ENCODE results near the gene MAGIX.
A peak's percentile ranks its signal among the peaks of the same experiment; 100 is the strongest.
"Not testable (repeated sequence)": the region's sequence is repeated elsewhere in the genome, so short reads cannot be mapped to it uniquely, and the experiment has no call there.

Gene MAGIX

GRCh38 chrX:49147936-49148335 lies 14.6 kb upstream of the MAGIX start:
- DNase-seq (ENCODE audit: low read depth), result no peak
- no peak for TF ChIP-seq CTCF (IDR thresholded peaks at IDR 0.05; ENCODE audit: insufficient read depth, low read depth, low read length, missing control alignments)
- H3K4me3 ChIP-seq (ENCODE audit: low read depth, low read length), result no peak overlapping the region

- not testable (repeated sequence) for DNase-seq (ENCODE audit: low read depth)
These were observed 14.0 kb upstream of the MAGIX start for GRCh38 chrX:49148390-49149100.

GRCh38 chrX:49149291-49149690 lies 13.3 kb upstream of the MAGIX start:
- not testable (repeated sequence) for H3K4me3 ChIP-seq (ENCODE audit: low read depth, low read length); DNase-seq (ENCODE audit: low read depth)

More at GRCh38 chrX:49148390-49149100, 14.0 kb upstream of the MAGIX start:
- H3K4me3 ChIP-seq (ENCODE audit: low read depth, low read length), result not testable (repeated sequence)

GRCh38 chrX:49153467-49153866 lies 9.1 kb upstream of the MAGIX start:
- H3K4me3 ChIP-seq (ENCODE audit: low read depth, low read length), result no peak overlapping the region
- no peak for TF ChIP-seq CTCF (IDR thresholded peaks at IDR 0.05; ENCODE audit: insufficient read depth, low read depth, low read length, missing control alignments)
- DNase-seq (ENCODE audit: low read depth), result no peak

GRCh38 chrX:49155243-49155899 lies 7.2 kb upstream of the MAGIX start:
- no peak for TF ChIP-seq CTCF (IDR thresholded peaks at IDR 0.05; ENCODE audit: insufficient read depth, low read depth, low read length, missing control alignments)
- peak overlapping the region; percentile 72 for H3K4me3 ChIP-seq (ENCODE audit: low read depth, low read length)
- DNase-seq (ENCODE audit: low read depth), result peak; percentile 54

GRCh38 chrX:49155900-49156837 lies 6.4 kb upstream of the MAGIX start:
- DNase-seq (ENCODE audit: low read depth), result peak; percentile 89
- peak overlapping the region; percentile 72 for H3K4me3 ChIP-seq (ENCODE audit: low read depth, low read length)
- peak; percentile 66 for TF ChIP-seq CTCF (IDR thresholded peaks at IDR 0.05; ENCODE audit: insufficient read depth, low read depth, low read length, missing control alignments)

GRCh38 chrX:49157194-49157593 lies 5.4 kb upstream of the MAGIX start:
- no peak for TF ChIP-seq CTCF (IDR thresholded peaks at IDR 0.05; ENCODE audit: insufficient read depth, low read depth, low read length, missing control alignments)
- H3K4me3 ChIP-seq (ENCODE audit: low read depth, low read length), result no peak overlapping the region
- no peak for DNase-seq (ENCODE audit: low read depth)

All from GM12865 (cell line).